CMK (cell line): ENCODE data around the gene RARRES2.
A peak's percentile ranks its signal among the peaks of the same experiment; 100 is the strongest.

Experiments used
- DNase-seq: peaks from one replicate; pipeline ENCODE4 v3.0.0-alpha.2; 2010; ENCODE audit warnings: low read depth

The RARRES2 gene

GRCh38 chr7:150337659-150338081, 3.8 kb downstream of the RARRES2 start:
- no peak for DNase-seq

GRCh38 chr7:150337179-150337578, 4.2 kb downstream of the RARRES2 start:
- DNase-seq = no peak

GRCh38 chr7:150336746-150337145, 4.7 kb downstream of the RARRES2 start:
- no peak for DNase-seq

GRCh38 chr7:150335774-150336112, 5.7 kb downstream of the RARRES2 start:
- no peak for DNase-seq

- DNase-seq = no peak
Observed at GRCh38 chr7:150335108-150335773, 6.2 kb downstream of the RARRES2 start.

GRCh38 chr7:150334108-150334507, 7.3 kb downstream of the RARRES2 start:
- no peak for DNase-seq

- no peak for DNase-seq
Observed at GRCh38 chr7:150333659-150334058, 7.8 kb downstream of the RARRES2 start.

GRCh38 chr7:150332852-150333635, 8.4 kb downstream of the RARRES2 start:
- DNase-seq = no peak

GRCh38 chr7:150330211-150330885, 11.1 kb downstream of the RARRES2 start:
- DNase-seq = no peak

- DNase-seq = no peak
Observed at GRCh38 chr7:150329331-150330120, 11.9 kb downstream of the RARRES2 start.

- DNase-seq = no peak
Observed at GRCh38 chr7:150327308-150327707, 14.1 kb downstream of the RARRES2 start.

GRCh38 chr7:150326657-150327268, 14.7 kb downstream of the RARRES2 start:
- DNase-seq = no peak

GRCh38 chr7:150325901-150326300, 15.5 kb downstream of the RARRES2 start:
- DNase-seq = no peak

GRCh38 chr7:150325110-150325611, 16.3 kb downstream of the RARRES2 start:
- no peak for DNase-seq

GRCh38 chr7:150324373-150324961, 17.0 kb downstream of the RARRES2 start:
- no peak for DNase-seq

GRCh38 chr7:150323682-150324372, 17.6 kb downstream of the RARRES2 start:
- DNase-seq = no peak

GRCh38 chr7:150322833-150323681, 18.4 kb downstream of the RARRES2 start, which contains the start of the genes ACTR3C and LRRC61:
TSS of gene ACTR3C (minus strand) at chr7:150323545. CDS start at chr7:150295296, 28,249 bp downstream.
TSS of gene LRRC61 (plus strand) at chr7:150323355. CDS start at chr7:150336862, 13,507 bp downstream.
- peak; percentile 39 for DNase-seq

GRCh38 chr7:150322114-150322832, 19.2 kb downstream of the RARRES2 start:
- no peak for DNase-seq

- DNase-seq = no peak
Observed at GRCh38 chr7:150321788-150322113, 19.7 kb downstream of the RARRES2 start.
